Activated B cell treated with CpG ODN at 0.5 μM for 24 hours (primary cell): ENCODE results near the gene PHLDB1. TPM values are rescaled to one million over a fixed set of nuclear protein-coding genes. Genes with fewer than 3 reads are reported as not detected.

Source experiments
- ATAC-seq: fragments of 200-7000 bp; cut with Tn5 transposase; one replicate; pipeline ENCODE4 v1.10.0; 2021; ENCODE audit warnings: low read depth, mild to moderate bottlenecking, moderate library complexity
- CTCF ChIA-PET: fragments of 350-600 bp; sonication (Branson Sonifier 250); formaldehyde crosslinking; loops from one replicate; lab custom pipeline; 2021; ENCODE audit warnings: antibody characterized with exemption; lab: Charles Lee
- POLR2A ChIA-PET: fragments of 350-600 bp; sonication (Branson Sonifier 250); formaldehyde crosslinking; loops from one replicate; lab custom pipeline; 2021; ENCODE audit warnings: antibody characterized with exemption; lab: Charles Lee
- DNase-seq: peaks from one replicate; pipeline ENCODE4 v3.0.0; 2022
- H3K27ac Mint-ChIP-seq: one replicate; pipeline ENCODE4 v1.8.0; 2020; ENCODE audit warnings: mixed read lengths
- H3K27me3 Mint-ChIP-seq: one replicate; pipeline ENCODE4 v1.8.0; 2021; ENCODE audit warnings: mixed read lengths
- H3K36me3 Mint-ChIP-seq: one replicate; pipeline ENCODE4 v1.8.0; 2021; ENCODE audit warnings: low read depth, mixed read lengths
- H3K4me1 Mint-ChIP-seq: one replicate; pipeline ENCODE4 v1.8.0; 2021; ENCODE audit warnings: mixed read lengths
- H3K4me3 Mint-ChIP-seq: one replicate; pipeline ENCODE4 v1.8.0; 2020; ENCODE audit warnings: mild to moderate bottlenecking, mixed read lengths
- H3K9me3 Mint-ChIP-seq: one replicate; pipeline ENCODE4 v1.8.0; 2020; ENCODE audit warnings: mixed read lengths
- CTCF ChIP-seq: fragments of 200-600 bp; IDR thresholded peaks from one replicate; pipeline ENCODE4 v1.8.0; 2022; ENCODE audit warnings: antibody characterized with exemption, mild to moderate bottlenecking
- intact Hi-C: fragments of 100-400 bp; cut with micrococcal nuclease; formaldehyde crosslinking; loops from one replicate; pipeline ENCODE4 v1.15.1; 2024
- total RNA-seq: library from RNA; stranded (reverse); gene quantifications from 2 replicates; pipeline ENCODE4 v1.2.3, GENCODE V29; 2022

PHLDB1 gene
- total RNA-seq, 1 donor from 2014 or later = 2.6 TPM

GRCh38 chr11:118606844-118607228 lies 579 bp upstream of the PHLDB1 start:
- intact Hi-C loops = no loop called here
- ChIA-PET CTCF (interaction anchor here (0.6 kb wide), 1 partner anchor 435 kb away, joined by 3 read pairs; no protein-coding TSS in a partner anchor), POLR2A (interaction anchor here (0.9 to 1.3 kb wide), 2 partner anchors 34 to 331 kb away, joined by 4 read pairs; partner anchors contain the start of gene ARCN1)
- no peak for TF ChIP-seq CTCF
- H3K4me3 Mint-ChIP-seq = peak overlapping the region; percentile 33
- ATAC-seq = no peak
- peaks cover 26% of the 10 kb centered on the region for H3K4me1 Mint-ChIP-seq
- H3K9me3 Mint-ChIP-seq = no peaks in the 10 kb centered on the region
- no peak for DNase-seq
- H3K27ac Mint-ChIP-seq = no peak overlapping the region
- H3K36me3 Mint-ChIP-seq = peaks cover 14% of the 10 kb centered on the region
- H3K27me3 Mint-ChIP-seq = peaks cover 13% of the 10 kb centered on the region

- Mint-ChIP-seq H3K4me1 (peaks cover 26% of the 10 kb centered on the region), H3K4me3 (peak overlapping the region; percentile 80), H3K36me3 (no peaks in the 10 kb centered on the region), H3K27me3 (peaks cover 21% of the 10 kb centered on the region), H3K27ac (peak overlapping the region; percentile 48), H3K9me3 (no peaks in the 10 kb centered on the region)
- TF ChIP-seq CTCF = no peak
- ATAC-seq = peak; percentile 59
- intact Hi-C loops = loop anchor here (2.0 kb wide), 1 partner anchor 170 kb away; no protein-coding TSS in a partner anchor
- DNase-seq = peak; percentile 64
- ChIA-PET POLR2A (interaction anchor here (0.7 to 1.9 kb wide), 6 partner anchors 9 to 1378 kb away, joined by 3 to 8 read pairs (median 4); partner anchors contain the start of genes ARCN1 and VPS11), CTCF (interaction anchor here (0.9 to 1.6 kb wide), 6 partner anchors 14 to 464 kb away, joined by 3 to 4 read pairs (median 3); partner anchors contain the start of gene ARCN1)
Observed at GRCh38 chr11:118608360-118609227, 1.2 kb downstream of the PHLDB1 start.

GRCh38 chr11:118609380-118610224 lies 2.2 kb downstream of the PHLDB1 start:
- intact Hi-C loops = loop anchor here (1.0 to 2.0 kb wide), 2 partner anchors 37 to 171 kb away; partner anchors contain the start of gene ARCN1
- peaks cover 26% of the 10 kb centered on the region for H3K4me1 Mint-ChIP-seq

GRCh38 chr11:118610225-118610772 lies 2.9 kb downstream of the PHLDB1 start:
- ChIA-PET POLR2A (interaction anchor here (0.6 kb wide), 1 partner anchor 267 kb away, joined by 3 read pairs; no protein-coding TSS in a partner anchor), CTCF (interaction anchor here (3.0 kb wide), 1 partner anchor 15 kb away, joined by 12 read pairs; no protein-coding TSS in a partner anchor)
- no peak overlapping the region for H3K27ac Mint-ChIP-seq
- no peak for TF ChIP-seq CTCF
- H3K9me3 Mint-ChIP-seq = no peaks in the 10 kb centered on the region
- DNase-seq = peak; percentile 24
- H3K4me3 Mint-ChIP-seq = peak overlapping the region; percentile 80
- intact Hi-C loops = loop anchor here (1.0 kb wide), 1 partner anchor 38 kb away; the partner anchor contains the start of gene ARCN1
- peaks cover 33% of the 10 kb centered on the region for H3K27me3 Mint-ChIP-seq
- H3K36me3 Mint-ChIP-seq = no peaks in the 10 kb centered on the region
- peaks cover 26% of the 10 kb centered on the region for H3K4me1 Mint-ChIP-seq
- no peak for ATAC-seq

More at GRCh38 chr11:118609380-118610224, 2.2 kb downstream of the PHLDB1 start:
- ChIA-PET CTCF (interaction anchor here (0.9 to 3.0 kb wide), 6 partner anchors 15 to 465 kb away, joined by 3 to 12 read pairs (median 3); partner anchors contain the start of gene ARCN1), POLR2A (interaction anchor here (0.6 to 1.9 kb wide), 5 partner anchors 10 to 1379 kb away, joined by 3 to 8 read pairs (median 3); partner anchors contain the start of gene ARCN1)
- Mint-ChIP-seq H3K27ac (peak overlapping the region; percentile 48), H3K36me3 (no peaks in the 10 kb centered on the region), H3K4me3 (peak overlapping the region; percentile 80), H3K9me3 (no peaks in the 10 kb centered on the region), H3K27me3 (peaks cover 30% of the 10 kb centered on the region)
- TF ChIP-seq CTCF = no peak
- DNase-seq (peak; percentile 39), ATAC-seq (peak; percentile 5)
